NOMO-1 treated with dmso at 0.1 percent for 144 hours (cell line): ENCODE measurements around the gene GPNMB.
A peak's percentile ranks its signal among the peaks of the same experiment; 100 is the strongest.

Experiments used
- DNase-seq: peaks from one replicate; lab custom pipeline; 2025; ENCODE audit not compliant: unreplicated experiment; lab: John Stamatoyannopoulos, UW

GPNMB gene

GRCh38 chr7:23268167-23268566 lies 21.6 kb downstream of the GPNMB start:
- DNase-seq, result no peak

- DNase-seq, result no peak
These were observed 22.2 kb downstream of the GPNMB start for GRCh38 chr7:23268746-23269145.

- DNase-seq, result no peak
These were observed 25.7 kb downstream of the GPNMB start for GRCh38 chr7:23272275-23272674.

- peak; percentile 77 for DNase-seq
These were observed 26.6 kb downstream of the GPNMB start for GRCh38 chr7:23273141-23273599.

- DNase-seq, result no peak
These were observed 29.3 kb downstream of the GPNMB start for GRCh38 chr7:23275912-23276311.

- DNase-seq, result peak; percentile 32
These were observed 29.8 kb downstream of the GPNMB start for GRCh38 chr7:23276376-23276775.

GRCh38 chr7:23276947-23277346 lies 30.4 kb downstream of the GPNMB start:
- no peak for DNase-seq

GRCh38 chr7:23277359-23277989 lies 30.9 kb downstream of the GPNMB start:
- peak; percentile 51 for DNase-seq

GRCh38 chr7:23279819-23280525 lies 33.4 kb downstream of the GPNMB start:
- DNase-seq, result no peak

GRCh38 chr7:23283086-23283485 lies 36.5 kb downstream of the GPNMB start:
- DNase-seq, result no peak

- no peak for DNase-seq
These were observed 38.3 kb downstream of the GPNMB start for GRCh38 chr7:23284871-23285270.

GRCh38 chr7:23285657-23286646 lies 39.4 kb downstream of the GPNMB start:
- no peak for DNase-seq

- DNase-seq, result peak; percentile 9
These were observed 41.0 kb downstream of the GPNMB start for GRCh38 chr7:23287612-23288011.

- no peak for DNase-seq
These were observed 44.4 kb downstream of the GPNMB start for GRCh38 chr7:23290993-23291392.

- DNase-seq, result no peak
These were observed 45.5 kb downstream of the GPNMB start for GRCh38 chr7:23291957-23292560.

- DNase-seq, result no peak
These were observed 46.0 kb downstream of the GPNMB start for GRCh38 chr7:23292623-23293022.

GRCh38 chr7:23293500-23294073 lies 47.0 kb downstream of the GPNMB start:
- no peak for DNase-seq

- peak; percentile 41 for DNase-seq
These were observed 48.2 kb downstream of the GPNMB start for GRCh38 chr7:23294549-23295400.

GRCh38 chr7:23295401-23295697 lies 48.8 kb downstream of the GPNMB start:
- no peak for DNase-seq
